Esophagus muscularis mucosa (tissue), 4 donors: Measurements from ENCODE around the gene DSCAML1. TPM values are rescaled to one million over a fixed set of nuclear protein-coding genes. Genes with fewer than 3 reads are reported as not detected.

Source experiments
- DNase-seq: peaks from one replicate; pipeline ENCODE4 v3.0.0-alpha.2; 2017; ENCODE audit errors: extremely low spot score
- H3K27ac ChIP-seq, 4 donors: fragments of 200-600 bp; sonication (generic); replicated peaks in 1 of 4; 1 replicate in 3 of 4; 2 replicates in 1 of 4; pipeline ENCODE4 v1.5.1; 2016 to 2019; ENCODE audit warnings: mild to moderate bottlenecking in 1 of 4
- H3K27me3 ChIP-seq, 4 donors: fragments of 200-600 bp; sonication (generic); one replicate each; pipeline versions ENCODE4 v1.5.1 to v1.6.0; 2016 to 2019
- H3K36me3 ChIP-seq, 4 donors: fragments of 200-600 bp; sonication (generic); one replicate each; pipeline ENCODE4 v1.5.1; 2016 to 2019
- H3K4me1 ChIP-seq, 4 donors: fragments of 200-600 bp; sonication (generic); one replicate each; pipeline ENCODE4 v1.5.1; 2016 to 2019
- H3K4me3 ChIP-seq, 4 donors: fragments of 200-600 bp; sonication (generic); 1 replicate in 2 of 4; 2 replicates in 2 of 4; pipeline ENCODE4 v1.5.1; 2016 to 2019; ENCODE audit warnings: mild to moderate bottlenecking in 4 of 4, moderate library complexity in 1 of 4
- H3K9me3 ChIP-seq, 4 donors: fragments of 200-600 bp; sonication (generic); 1 replicate in 3 of 4; 2 replicates in 1 of 4; pipeline ENCODE4 v1.5.1; 2016 to 2019
- EP300 ChIP-seq: sonication (generic); formaldehyde crosslinking; IDR thresholded peaks from one replicate; pipeline ENCODE4 v1.6.1; 2017; ENCODE audit warnings: antibody characterized with exemption
- POLR2A ChIP-seq: fragments of 450-650 bp; IDR thresholded peaks from one replicate; pipeline ENCODE4 v1.6.1; 2017; ENCODE audit warnings: antibody characterized with exemption, moderate library complexity, mild to moderate bottlenecking, low read depth
- POLR2AphosphoS5 ChIP-seq, 2 donors: sonication (generic); formaldehyde crosslinking; IDR thresholded peaks; one replicate each; pipeline ENCODE4 v1.6.1; 2017; ENCODE audit warnings: antibody characterized with exemption in 2 of 2
- WGBS: methylation state at CpG from one replicate; pipeline ENCODE4 v1.1.5; 2018; 5-methylcytosine and 5-hydroxymethylcytosine counted together
- intact Hi-C: fragments of 100-400 bp; cut with DNase I; formaldehyde crosslinking; loops from one replicate; pipeline ENCODE4 v1.15.1; 2023
- total RNA-seq, 4 donors: library from RNA; depleted of rRNA; stranded (reverse); fragments of >200 nt; gene quantifications; one replicate each; pipeline versions ENCODE4 v1.1.0 to v1.2.1, GENCODE V29; 2016
- TF ChIP-seq, protein P1 (sequence below), 3 experiments: fragments of 200-600 bp in 2 of 3; fragments of 450-650 bp in 1 of 3; sonication (generic) in 2 of 3; IDR thresholded peaks; one replicate each; pipeline ENCODE4 v1.5.1; 2017 to 2019; ENCODE audit warnings: antibody characterized with exemption in 3 of 3, mild to moderate bottlenecking in 2 of 3, moderate library complexity in 1 of 3

The DSCAML1 gene
- total RNA-seq, 4 donors from 2014 or later = 0.50 to 5.8 (median 1.2) TPM

DNA sequence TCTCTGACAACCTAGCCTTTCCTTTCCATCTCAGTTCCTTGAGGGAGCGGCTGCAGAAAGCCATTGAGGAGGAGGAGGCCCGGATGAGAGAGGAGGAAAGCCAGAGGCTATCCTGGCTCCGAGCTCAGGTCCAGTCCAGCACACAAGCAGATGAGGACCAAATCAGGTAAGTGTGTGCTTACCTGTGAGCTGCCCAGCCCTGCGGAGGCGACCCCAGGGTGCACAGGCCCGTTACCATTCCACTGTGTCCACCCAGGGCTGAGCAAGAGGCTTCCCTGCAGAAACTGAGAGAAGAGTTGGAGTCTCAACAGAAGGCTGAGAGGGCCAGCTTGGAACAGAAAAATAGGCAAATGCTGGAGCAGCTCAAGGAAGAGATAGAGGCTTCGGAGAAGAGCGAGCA, 406.3 kb downstream of the DSCAML1 start:
- H3K9me3 ChIP-seq = no peaks in the 10 kb centered on the region
- H3K4me1 ChIP-seq = no peaks in the 10 kb centered on the region
- TF ChIP-seq POLR2AphosphoS5 (IDR thresholded peaks at IDR 0.05) (no peak), EP300 (no peak), POLR2A (no peak)
- TF ChIP-seq, protein P1, sequence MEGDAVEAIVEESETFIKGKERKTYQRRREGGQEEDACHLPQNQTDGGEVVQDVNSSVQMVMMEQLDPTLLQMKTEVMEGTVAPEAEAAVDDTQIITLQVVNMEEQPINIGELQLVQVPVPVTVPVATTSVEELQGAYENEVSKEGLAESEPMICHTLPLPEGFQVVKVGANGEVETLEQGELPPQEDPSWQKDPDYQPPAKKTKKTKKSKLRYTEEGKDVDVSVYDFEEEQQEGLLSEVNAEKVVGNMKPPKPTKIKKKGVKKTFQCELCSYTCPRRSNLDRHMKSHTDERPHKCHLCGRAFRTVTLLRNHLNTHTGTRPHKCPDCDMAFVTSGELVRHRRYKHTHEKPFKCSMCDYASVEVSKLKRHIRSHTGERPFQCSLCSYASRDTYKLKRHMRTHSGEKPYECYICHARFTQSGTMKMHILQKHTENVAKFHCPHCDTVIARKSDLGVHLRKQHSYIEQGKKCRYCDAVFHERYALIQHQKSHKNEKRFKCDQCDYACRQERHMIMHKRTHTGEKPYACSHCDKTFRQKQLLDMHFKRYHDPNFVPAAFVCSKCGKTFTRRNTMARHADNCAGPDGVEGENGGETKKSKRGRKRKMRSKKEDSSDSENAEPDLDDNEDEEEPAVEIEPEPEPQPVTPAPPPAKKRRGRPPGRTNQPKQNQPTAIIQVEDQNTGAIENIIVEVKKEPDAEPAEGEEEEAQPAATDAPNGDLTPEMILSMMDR (IDR thresholded peaks at IDR 0.05) = no peak
- WGBS = 94% methylated on average over 8 of the region's 8 CpGs
- no peak for DNase-seq
- intact Hi-C loops = no loop called here
- H3K27ac ChIP-seq = no peak overlapping the region
- peaks cover 70 to 100% (median 87%) of the 10 kb centered on the region in 4 donors for H3K36me3 ChIP-seq
- no peak overlapping the region for H3K4me3 ChIP-seq
- no peaks in the 10 kb centered on the region for H3K27me3 ChIP-seq

- no peak for DNase-seq
- Histone ChIP-seq H3K27ac (no peak overlapping the region), H3K27me3 (no peaks in the 10 kb centered on the region), H3K36me3 (peaks cover 53 to 100% (median 85%) of the 10 kb centered on the region in 4 donors), H3K4me3 (no peak overlapping the region), H3K4me1 (no peaks in the 10 kb centered on the region), H3K9me3 (no peaks in the 10 kb centered on the region)
- 86% methylated on average over 2 of the region's 3 CpGs for WGBS
- intact Hi-C loops = no loop called here
- TF ChIP-seq POLR2A (no peak), POLR2AphosphoS5 (IDR thresholded peaks at IDR 0.05) (no peak), EP300 (no peak)
- TF ChIP-seq, protein P1 (IDR thresholded peaks at IDR 0.05) = no peak
Measured at GRCh38 chr11:117387992-117388755, 408.8 kb downstream of the DSCAML1 start.

DNA sequence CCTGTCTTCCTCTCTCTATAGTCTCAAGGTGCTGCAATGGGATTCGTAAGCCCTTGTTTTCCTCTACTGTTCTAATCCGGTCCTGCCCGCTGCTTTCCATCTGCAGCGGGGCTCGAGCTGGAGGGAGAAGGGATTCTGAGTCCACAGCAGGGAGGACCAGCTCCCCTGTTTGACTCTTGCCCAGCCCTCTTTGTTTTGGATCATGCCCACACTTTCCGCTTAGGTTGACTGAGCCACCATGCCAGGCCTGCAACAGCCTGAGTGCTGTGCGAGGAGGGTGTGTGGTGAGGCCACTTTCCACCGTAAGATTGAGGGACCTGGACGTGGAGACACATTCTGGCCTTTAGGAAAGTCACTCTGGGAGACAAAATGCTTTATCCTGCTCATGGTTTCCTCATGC, 411.1 kb downstream of the DSCAML1 start:
- Histone ChIP-seq H3K27ac (no peak overlapping the region), H3K4me1 (no peaks in the 10 kb centered on the region), H3K36me3 (peaks cover 47 to 100% (median 83%) of the 10 kb centered on the region in 4 donors), H3K9me3 (no peaks in the 10 kb centered on the region), H3K4me3 (no peak overlapping the region), H3K27me3 (no peaks in the 10 kb centered on the region)
- TF ChIP-seq EP300 (no peak), POLR2AphosphoS5 (IDR thresholded peaks at IDR 0.05) (no peak), POLR2A (no peak)
- TF ChIP-seq, protein P1 (IDR thresholded peaks at IDR 0.05) = no peak
- WGBS = 94% methylated on average over 9 of the region's 9 CpGs
- DNase-seq = no peak
- intact Hi-C loops = no loop called here

DNA sequence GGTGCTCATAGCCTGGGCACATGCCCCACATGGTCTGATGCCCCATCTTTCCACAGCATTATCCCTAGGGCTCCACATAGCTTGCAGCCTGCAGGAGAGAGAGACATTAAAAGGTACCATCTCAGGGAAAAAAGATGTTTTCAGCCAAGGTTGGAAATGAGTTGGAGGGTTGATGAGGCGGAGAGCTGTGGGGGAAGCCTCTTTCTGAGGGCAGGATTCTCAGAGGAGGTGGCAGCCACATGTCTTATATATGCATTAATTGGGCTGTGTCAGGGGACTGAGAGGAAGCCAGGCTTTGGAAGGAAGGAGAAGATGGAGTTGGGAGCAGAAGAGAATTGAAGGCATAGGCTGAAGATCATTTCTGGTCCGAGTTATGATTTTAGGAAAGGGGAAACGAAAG, 411.5 kb downstream of the DSCAML1 start:
- Histone ChIP-seq H3K4me1 (no peaks in the 10 kb centered on the region), H3K4me3 (no peak overlapping the region), H3K27ac (no peak overlapping the region), H3K27me3 (no peaks in the 10 kb centered on the region), H3K36me3 (peaks cover 47 to 100% (median 83%) of the 10 kb centered on the region in 4 donors), H3K9me3 (no peaks in the 10 kb centered on the region)
- intact Hi-C loops = no loop called here
- no peak for DNase-seq
- WGBS = 95% methylated on average over 3 of the region's 3 CpGs
- TF ChIP-seq POLR2A (no peak), EP300 (no peak), POLR2AphosphoS5 (IDR thresholded peaks at IDR 0.05) (no peak)
- TF ChIP-seq, protein P1 (IDR thresholded peaks at IDR 0.05) = no peak
